HL-60/S4 (cell line): ENCODE measurements around the gene EPHA7.

Experiments
- in situ Hi-C: fragments of 300-500 bp; cut with MboI; formaldehyde crosslinking; loops from 2 replicates; pipeline ENCODE4 v1.14.3; 2022; ENCODE audit warnings: low sequenced_read_pairs

EPHA7 gene

GRCh38 chr6:93419304-93420162 lies at the start of gene EPHA7:
Gene EPHA7, minus strand, starts transcription at chr6:93419559. Its CDS starts 218 bp downstream, at chr6:93419341.
- in situ Hi-C loops = no loop called here

DNA sequence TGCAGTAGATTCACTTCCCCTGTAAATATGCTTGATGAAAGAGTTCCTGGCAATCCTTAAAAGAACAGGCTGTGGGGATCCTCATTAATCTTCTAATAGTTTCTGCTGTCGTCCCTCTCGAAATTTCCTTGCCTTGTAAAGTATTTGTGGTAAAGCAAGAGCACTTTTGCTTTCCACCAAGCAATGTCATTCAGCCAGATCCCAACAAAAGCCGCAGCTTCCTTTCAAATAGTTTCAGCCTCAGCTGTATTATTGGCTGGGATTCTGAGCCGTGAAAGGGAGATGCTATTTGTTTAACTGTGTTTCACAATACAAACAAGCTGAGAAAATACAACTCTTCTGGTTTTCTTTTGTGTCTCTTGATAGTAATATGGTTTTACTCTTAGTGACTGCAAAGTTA lies 48.9 kb upstream of the EPHA7 start:
- in situ Hi-C loops = no loop called here

DNA sequence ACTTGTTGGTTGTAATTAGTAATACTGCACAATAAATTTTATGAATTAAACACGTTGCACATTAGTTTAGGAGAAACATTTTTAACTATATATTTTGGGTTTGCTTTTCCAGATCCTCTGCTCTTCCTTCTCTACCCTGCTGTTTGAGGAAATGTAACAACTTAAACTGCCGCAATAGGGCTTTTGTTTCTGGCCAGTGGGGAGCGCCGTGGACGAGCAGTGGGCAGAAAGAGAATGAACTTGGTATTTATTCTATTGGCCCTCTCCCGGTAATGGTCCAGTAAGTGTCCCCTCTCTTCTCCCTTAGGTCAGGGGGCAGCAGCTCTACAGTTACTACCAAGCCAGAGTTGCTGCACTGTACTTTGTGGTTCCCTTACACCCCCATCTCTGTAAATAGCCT lies 35.2 kb upstream of the EPHA7 start:
- in situ Hi-C loops = no loop called here

GRCh38 chr6:93453956-93454355 lies 34.6 kb upstream of the EPHA7 start:
- in situ Hi-C loops = no loop called here

- in situ Hi-C loops = no loop called here
Observed at GRCh38 chr6:93447874-93448273, 28.5 kb upstream of the EPHA7 start.

GRCh38 chr6:93437491-93437890 lies 18.1 kb upstream of the EPHA7 start:
- in situ Hi-C loops = no loop called here

GRCh38 chr6:93433592-93433991 lies 14.2 kb upstream of the EPHA7 start:
- in situ Hi-C loops = no loop called here

DNA sequence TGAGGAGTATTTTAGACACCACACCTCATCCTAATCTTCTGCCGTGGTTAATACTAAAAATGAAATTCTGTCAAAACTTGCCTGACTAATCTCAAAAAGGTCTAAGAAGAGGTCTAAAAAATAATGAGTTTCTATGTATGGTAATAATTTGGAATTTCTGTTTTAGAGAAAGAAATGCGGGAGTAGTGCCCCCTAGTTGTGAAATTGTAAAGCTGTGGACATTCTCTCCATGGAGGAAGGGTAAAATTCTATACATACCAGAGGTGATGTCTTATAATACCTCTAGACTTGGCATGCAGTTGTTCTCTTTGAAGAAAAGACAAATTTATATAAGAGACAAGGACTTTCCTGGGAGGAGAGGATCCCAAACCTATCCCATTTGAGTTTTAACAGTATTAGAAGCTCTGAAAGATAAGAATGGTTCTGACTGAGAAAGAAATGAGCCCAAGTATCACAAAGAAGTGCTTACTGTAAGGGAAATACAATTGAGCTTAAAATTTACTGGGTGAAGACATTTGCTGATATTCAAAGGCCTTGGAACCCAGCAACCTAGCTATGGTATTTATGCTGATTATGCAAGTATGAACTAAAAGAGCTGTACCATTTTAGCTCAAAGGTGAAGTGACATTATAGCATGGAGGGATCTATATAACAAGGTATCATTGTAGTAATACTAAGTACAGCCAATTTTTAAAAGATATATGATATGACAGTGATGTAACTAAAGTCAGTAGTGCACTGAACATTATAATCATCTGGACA lies 5.1 kb upstream of the EPHA7 start:
- in situ Hi-C loops = no loop called here

GRCh38 chr6:93423542-93423941 lies 4.2 kb upstream of the EPHA7 start:
- in situ Hi-C loops = no loop called here

- in situ Hi-C loops = no loop called here
Observed at GRCh38 chr6:93420163-93420795, 920 bp upstream of the EPHA7 start.

DNA sequence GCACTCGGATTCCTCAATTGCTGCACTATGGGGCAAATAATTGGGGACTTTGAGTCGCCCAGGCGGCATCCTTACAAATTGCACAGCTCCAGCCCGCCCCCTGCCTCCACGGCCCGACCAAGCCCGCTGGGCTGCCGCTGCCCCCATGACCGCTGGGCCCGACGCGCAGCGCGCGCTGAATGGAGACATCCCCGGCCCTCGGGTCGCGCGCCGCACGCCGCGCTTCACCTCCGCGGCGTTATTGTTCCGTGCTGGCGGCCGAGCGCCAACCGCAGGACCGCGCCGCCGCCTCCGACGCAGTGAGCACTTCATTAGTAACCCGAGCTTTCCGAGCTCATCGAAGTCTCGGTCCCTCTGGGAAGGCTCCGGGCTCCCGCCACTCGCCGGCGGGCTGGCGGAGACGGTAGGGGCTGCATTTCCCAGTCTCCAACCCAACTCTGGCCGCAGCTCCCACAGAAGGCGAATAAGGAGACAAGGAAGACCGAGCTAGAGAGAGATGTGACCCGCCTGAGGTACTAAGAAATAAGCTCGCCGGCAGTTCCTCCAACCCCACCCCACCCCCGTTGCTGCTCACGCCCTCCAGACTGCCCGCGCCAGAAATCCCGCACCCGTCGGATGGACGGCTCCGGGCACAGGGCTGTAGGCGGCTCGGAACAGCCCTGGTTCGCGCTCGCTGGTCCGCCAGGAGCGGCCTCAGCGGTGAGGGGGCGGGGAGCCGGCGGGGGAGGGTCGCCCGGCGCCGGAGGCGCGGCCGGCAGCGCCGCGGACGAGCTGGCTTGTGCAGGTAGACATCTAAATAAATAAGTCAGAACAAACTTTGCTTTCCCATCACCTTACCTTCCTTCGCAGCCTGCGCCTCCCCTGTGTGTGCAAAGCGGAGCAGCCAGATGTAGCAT lies 703 bp downstream of the EPHA7 start:
- in situ Hi-C loops = no loop called here

- in situ Hi-C loops = no loop called here
Observed at GRCh38 chr6:93418033-93418407, 1.3 kb downstream of the EPHA7 start.

GRCh38 chr6:93417421-93418013 lies 1.8 kb downstream of the EPHA7 start:
- in situ Hi-C loops = no loop called here

- in situ Hi-C loops = no loop called here
Observed at GRCh38 chr6:93416571-93417420, 2.6 kb downstream of the EPHA7 start.

DNA sequence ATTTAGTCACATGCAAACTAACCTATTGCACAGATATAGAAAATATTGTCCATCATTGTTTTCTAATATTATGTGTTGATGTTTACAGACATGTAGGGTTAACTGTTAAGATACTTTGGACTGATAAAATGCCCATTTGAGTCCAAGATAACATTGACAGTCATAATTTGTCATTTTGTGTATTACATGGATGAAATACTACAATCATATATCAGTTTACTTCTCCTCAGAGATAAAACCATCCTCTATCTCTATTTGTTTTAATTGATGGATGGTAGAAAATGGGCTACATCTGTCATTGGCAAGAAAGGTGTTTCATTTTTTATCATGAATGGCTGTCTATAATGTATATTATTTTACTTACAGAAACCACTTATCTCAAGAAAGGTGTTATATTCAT lies 6.2 kb downstream of the EPHA7 start:
- in situ Hi-C loops = no loop called here

GRCh38 chr6:93412452-93412851 lies 6.9 kb downstream of the EPHA7 start:
- in situ Hi-C loops = no loop called here

DNA sequence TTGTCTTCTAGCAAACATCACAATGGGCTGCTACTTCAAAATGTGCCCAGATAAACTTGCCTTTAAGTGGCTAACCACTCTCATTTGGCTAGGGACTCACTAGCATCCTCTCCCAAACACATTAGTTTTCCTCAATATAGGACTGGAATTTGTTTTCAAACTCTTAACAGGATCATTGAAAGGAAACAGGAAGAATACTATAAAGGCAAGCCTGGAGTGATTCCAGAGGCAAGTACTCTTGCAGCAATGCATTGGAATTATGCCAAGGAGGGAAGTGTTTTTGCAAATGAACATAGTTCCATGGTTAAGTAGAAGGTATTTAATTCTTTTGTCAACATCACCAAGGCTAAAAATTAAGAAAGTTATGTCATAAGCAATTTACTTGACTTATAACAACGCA lies 12.2 kb downstream of the EPHA7 start:
- in situ Hi-C loops = no loop called here

DNA sequence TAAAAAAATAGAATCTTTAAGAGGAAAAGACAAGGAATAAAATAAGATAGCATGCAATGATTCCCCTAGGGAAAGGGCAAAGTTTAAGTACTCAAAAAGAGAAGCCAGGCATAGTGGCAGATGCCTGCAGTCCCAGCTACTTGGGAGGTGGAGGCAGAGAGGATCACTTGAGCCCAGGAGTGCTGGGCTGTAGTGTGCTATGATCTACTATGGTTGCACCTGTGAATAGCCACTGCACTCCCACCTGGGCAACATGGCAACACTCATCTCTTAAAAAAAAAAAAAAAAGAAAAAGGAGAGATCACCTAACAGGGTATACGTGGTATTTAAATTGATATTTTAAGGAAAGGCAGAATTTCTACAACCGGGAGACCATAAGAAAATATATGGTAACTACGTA lies 16.0 kb downstream of the EPHA7 start:
- in situ Hi-C loops = no loop called here

- in situ Hi-C loops = no loop called here
Observed at GRCh38 chr6:93398723-93399122, 20.6 kb downstream of the EPHA7 start.
